Measurements from ENCODE around the gene CUBN.

Gene CUBN

DNA sequence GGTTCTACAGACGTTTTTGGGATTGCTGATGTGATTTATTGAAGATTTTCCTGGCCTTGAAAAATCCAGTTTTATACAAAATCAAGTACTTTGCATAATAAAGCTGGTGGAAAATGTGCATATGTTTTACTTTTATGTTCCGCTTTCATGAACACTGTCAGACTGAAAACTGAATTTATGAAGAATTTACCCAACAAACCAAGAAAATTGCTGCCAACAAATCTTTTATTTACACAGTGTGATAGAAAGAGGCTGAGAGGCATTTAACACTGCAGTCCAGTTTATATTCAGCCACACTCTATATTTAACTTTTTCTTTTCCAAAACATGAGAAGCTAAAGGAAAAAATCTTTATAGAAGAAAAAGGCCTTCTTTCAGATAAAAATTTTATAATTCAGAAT, 277.0 kb downstream of the CUBN start:
- no peak overlapping the region for H3K4me3 ChIP-seq (ENCODE audit: low read depth, low read length)
- DNase-seq (ENCODE audit: low read depth, low spot score), result no peak
- POLR2A ChIA-PET, result interaction anchor here (1.0 kb wide), 1 partner anchor 377 kb away, joined by 3 read pairs; no protein-coding TSS in a partner anchor
- TF ChIP-seq, protein P1, sequence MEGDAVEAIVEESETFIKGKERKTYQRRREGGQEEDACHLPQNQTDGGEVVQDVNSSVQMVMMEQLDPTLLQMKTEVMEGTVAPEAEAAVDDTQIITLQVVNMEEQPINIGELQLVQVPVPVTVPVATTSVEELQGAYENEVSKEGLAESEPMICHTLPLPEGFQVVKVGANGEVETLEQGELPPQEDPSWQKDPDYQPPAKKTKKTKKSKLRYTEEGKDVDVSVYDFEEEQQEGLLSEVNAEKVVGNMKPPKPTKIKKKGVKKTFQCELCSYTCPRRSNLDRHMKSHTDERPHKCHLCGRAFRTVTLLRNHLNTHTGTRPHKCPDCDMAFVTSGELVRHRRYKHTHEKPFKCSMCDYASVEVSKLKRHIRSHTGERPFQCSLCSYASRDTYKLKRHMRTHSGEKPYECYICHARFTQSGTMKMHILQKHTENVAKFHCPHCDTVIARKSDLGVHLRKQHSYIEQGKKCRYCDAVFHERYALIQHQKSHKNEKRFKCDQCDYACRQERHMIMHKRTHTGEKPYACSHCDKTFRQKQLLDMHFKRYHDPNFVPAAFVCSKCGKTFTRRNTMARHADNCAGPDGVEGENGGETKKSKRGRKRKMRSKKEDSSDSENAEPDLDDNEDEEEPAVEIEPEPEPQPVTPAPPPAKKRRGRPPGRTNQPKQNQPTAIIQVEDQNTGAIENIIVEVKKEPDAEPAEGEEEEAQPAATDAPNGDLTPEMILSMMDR (IDR thresholded peaks at IDR 0.05; ENCODE audit: insufficient read depth, low read length, missing control alignments), result no peak
- CTCF ChIA-PET, result interaction anchor here (0.7 to 3.3 kb wide), 41 partner anchors 9 to 577 kb away, joined by 3 to 23 read pairs (median 4); partner anchors contain the start of genes CUBN and TRDMT1

DNA sequence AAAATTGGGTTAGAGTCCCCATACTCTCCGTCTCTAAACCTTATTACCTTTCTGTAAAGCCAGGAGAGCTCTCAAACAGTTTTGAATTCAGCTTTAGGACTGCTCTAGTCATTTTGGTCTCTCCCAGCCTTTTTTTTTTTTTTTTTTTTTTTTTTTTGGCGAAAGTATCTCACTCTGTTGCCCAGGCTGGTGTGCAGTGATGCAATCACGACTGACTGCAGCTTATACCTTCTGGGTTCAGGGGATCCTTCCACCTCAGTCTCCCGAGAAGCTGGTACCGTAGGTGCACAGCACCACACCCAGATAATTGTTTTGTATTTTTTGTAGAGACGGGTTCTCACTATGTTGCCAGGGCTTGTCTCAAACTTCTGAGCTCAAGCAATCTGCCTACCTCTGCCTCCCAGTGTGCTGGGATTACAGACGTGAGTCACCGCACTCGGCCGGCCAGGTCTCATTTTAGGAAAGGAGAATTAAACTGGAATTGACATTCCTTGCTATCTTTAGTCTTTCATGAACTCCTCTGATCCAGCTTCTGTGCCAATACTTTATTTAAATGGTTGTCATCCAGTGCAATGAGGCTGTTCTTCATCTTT, 281.0 kb downstream of the CUBN start:
- CTCF ChIA-PET, result interaction anchor here (0.7 to 1.4 kb wide), 3 partner anchors 358 to 425 kb away, joined by 3 to 5 read pairs (median 3); no protein-coding TSS in a partner anchor
- POLR2A ChIA-PET, result interaction anchor here (0.6 to 3.4 kb wide), 3 partner anchors 44 to 386 kb away, joined by 3 to 19 read pairs (median 5); no protein-coding TSS in a partner anchor
- TF ChIP-seq, protein P1 (IDR thresholded peaks at IDR 0.05; ENCODE audit: insufficient read depth, low read length, missing control alignments), result no peak
- H3K4me3 ChIP-seq (ENCODE audit: low read depth, low read length), result no peak overlapping the region
- DNase-seq (ENCODE audit: low read depth, low spot score), result no peak

GRCh38 chr10:16847644-16848043, 282.0 kb downstream of the CUBN start:
- POLR2A ChIA-PET, result interaction anchor here (3.4 kb wide), 1 partner anchor 382 kb away, joined by 19 read pairs; no protein-coding TSS in a partner anchor
- CTCF ChIA-PET, result interaction anchor here (1.4 to 1.5 kb wide), 3 partner anchors 406 to 426 kb away, joined by 5 to 8 read pairs (median 5); no protein-coding TSS in a partner anchor
- TF ChIP-seq, protein P1 (IDR thresholded peaks at IDR 0.05; ENCODE audit: insufficient read depth, low read length, missing control alignments), result no peak
- DNase-seq (ENCODE audit: low read depth, low spot score), result no peak
- no peak overlapping the region for H3K4me3 ChIP-seq (ENCODE audit: low read depth, low read length)

GRCh38 chr10:16845248-16845647, 284.4 kb downstream of the CUBN start:
- no peak for DNase-seq (ENCODE audit: low read depth, low spot score)
- no peak overlapping the region for H3K4me3 ChIP-seq (ENCODE audit: low read depth, low read length)
- POLR2A ChIA-PET, result interaction anchor here (0.9 to 1.7 kb wide), 3 partner anchors 141 to 393 kb away, joined by 3 to 6 read pairs (median 3); no protein-coding TSS in a partner anchor
- CTCF ChIA-PET, result interaction anchor here (0.6 to 2.9 kb wide), 14 partner anchors 10 to 899 kb away, joined by 3 to 30 read pairs (median 4); partner anchors contain the start of gene VIM
- TF ChIP-seq, protein P1 (IDR thresholded peaks at IDR 0.05; ENCODE audit: insufficient read depth, low read length, missing control alignments), result no peak

- POLR2A ChIA-PET, result interaction anchor here (0.8 to 1.1 kb wide), 2 partner anchors 386 to 389 kb away, joined by 3 to 4 read pairs; no protein-coding TSS in a partner anchor
- CTCF ChIA-PET, result interaction anchor here (0.6 to 2.9 kb wide), 24 partner anchors 10 to 754 kb away, joined by 3 to 30 read pairs (median 4); partner anchors contain the start of gene VIM
- no peak for DNase-seq (ENCODE audit: low read depth, low spot score)
- TF ChIP-seq, protein P1 (IDR thresholded peaks at IDR 0.05; ENCODE audit: insufficient read depth, low read length, missing control alignments), result no peak
- H3K4me3 ChIP-seq (ENCODE audit: low read depth, low read length), result no peak overlapping the region
Observed at GRCh38 chr10:16843252-16843870, 286.2 kb downstream of the CUBN start.

DNA sequence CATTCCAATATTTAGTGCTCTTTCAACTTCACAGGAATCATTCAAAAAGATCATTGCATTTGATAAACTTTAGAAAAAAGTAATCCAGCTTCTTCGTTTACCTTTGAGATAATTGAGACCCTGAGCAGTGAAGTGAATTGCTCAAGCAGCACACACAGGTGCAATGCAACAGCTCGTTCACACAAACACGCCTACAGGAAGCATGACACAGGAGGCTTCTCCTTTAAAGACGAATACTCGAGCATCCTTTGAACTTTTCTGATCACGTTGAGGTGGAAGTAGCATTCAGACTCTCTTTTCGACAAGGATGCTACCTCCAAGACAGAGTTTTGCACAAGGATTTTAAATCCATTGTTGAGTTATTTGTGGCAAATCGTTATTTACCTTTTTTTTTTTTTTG, 294.4 kb downstream of the CUBN start:
- H3K4me3 ChIP-seq (ENCODE audit: low read depth, low read length), result no peak overlapping the region
- DNase-seq (ENCODE audit: low read depth, low spot score), result no peak
- TF ChIP-seq, protein P1 (IDR thresholded peaks at IDR 0.05; ENCODE audit: insufficient read depth, low read length, missing control alignments), result no peak
- ChIA-PET POLR2A (no interaction called here), CTCF (interaction anchor here (0.6 to 1.2 kb wide), 3 partner anchors 421 to 823 kb away, joined by 3 to 5 read pairs (median 3); no protein-coding TSS in a partner anchor)

Measured in AG04449 (cell line).